A673 (cell line): ENCODE measurements around the gene SLC16A10.

Source experiments
- EZH2 ChIP-seq: fragments of 200-600 bp; sonication (generic); IDR thresholded peaks from 2 replicates; pipeline ENCODE4 v1.6.1; 2017; ENCODE audit warnings: borderline replicate concordance, low read depth, mild to moderate bottlenecking, mixed read lengths, antibody characterized with exemption, low read length; ENCODE audit not compliant: poor library complexity, severe bottlenecking
- TF ChIP-seq, protein P1 (sequence below): fragments of 300-800, 200-600 bp; sonication (generic); conservative IDR thresholded peaks from 2 replicates; pipeline ENCODE4 v1.5.1; 2017; ENCODE audit warnings: low read depth, mild to moderate bottlenecking, antibody characterized with exemption, low read length, moderate library complexity, mixed read lengths

GRCh38 chr6:111276335-111276734 is 189.0 kb downstream of the SLC16A10 start:
- TF ChIP-seq, protein P1, sequence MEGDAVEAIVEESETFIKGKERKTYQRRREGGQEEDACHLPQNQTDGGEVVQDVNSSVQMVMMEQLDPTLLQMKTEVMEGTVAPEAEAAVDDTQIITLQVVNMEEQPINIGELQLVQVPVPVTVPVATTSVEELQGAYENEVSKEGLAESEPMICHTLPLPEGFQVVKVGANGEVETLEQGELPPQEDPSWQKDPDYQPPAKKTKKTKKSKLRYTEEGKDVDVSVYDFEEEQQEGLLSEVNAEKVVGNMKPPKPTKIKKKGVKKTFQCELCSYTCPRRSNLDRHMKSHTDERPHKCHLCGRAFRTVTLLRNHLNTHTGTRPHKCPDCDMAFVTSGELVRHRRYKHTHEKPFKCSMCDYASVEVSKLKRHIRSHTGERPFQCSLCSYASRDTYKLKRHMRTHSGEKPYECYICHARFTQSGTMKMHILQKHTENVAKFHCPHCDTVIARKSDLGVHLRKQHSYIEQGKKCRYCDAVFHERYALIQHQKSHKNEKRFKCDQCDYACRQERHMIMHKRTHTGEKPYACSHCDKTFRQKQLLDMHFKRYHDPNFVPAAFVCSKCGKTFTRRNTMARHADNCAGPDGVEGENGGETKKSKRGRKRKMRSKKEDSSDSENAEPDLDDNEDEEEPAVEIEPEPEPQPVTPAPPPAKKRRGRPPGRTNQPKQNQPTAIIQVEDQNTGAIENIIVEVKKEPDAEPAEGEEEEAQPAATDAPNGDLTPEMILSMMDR: no peak
- TF ChIP-seq EZH2: no peak
